GM23338 (cell line): ENCODE measurements around the gene CDCP1.

Experiments used
- EZH2 ChIP-seq: fragments of 200-600 bp; sonication (generic); IDR thresholded peaks from one replicate; pipeline ENCODE4 v1.8.0; 2017; ENCODE audit warnings: antibody characterized with exemption, mild to moderate bottlenecking, low read depth; ENCODE audit not compliant: unreplicated experiment
- POLR2AphosphoS5 ChIP-seq: IDR thresholded peaks from 2 replicates; pipeline ENCODE4 v1.6.1; 2016; ENCODE audit warnings: antibody characterized with exemption, low read depth
- TF ChIP-seq, protein P1 (sequence below), 2 experiments: fragments of 200-600 bp in 1 of 2; sonication (generic) in 1 of 2; conservative IDR thresholded peaks; 2 replicates each; pipeline versions ENCODE4 v1.5.1 to v1.6.1; 2016 to 2017; ENCODE audit warnings: antibody characterized with exemption in 2 of 2, low read depth in 2 of 2, mild to moderate bottlenecking in 2 of 2, moderate library complexity in 1 of 2
- TF ChIP-seq, protein P2 (sequence below): IDR thresholded peaks from one replicate; pipeline ENCODE4 v1.6.1; 2018; ENCODE audit warnings: antibody characterized with exemption; ENCODE audit not compliant: unreplicated experiment

DNA sequence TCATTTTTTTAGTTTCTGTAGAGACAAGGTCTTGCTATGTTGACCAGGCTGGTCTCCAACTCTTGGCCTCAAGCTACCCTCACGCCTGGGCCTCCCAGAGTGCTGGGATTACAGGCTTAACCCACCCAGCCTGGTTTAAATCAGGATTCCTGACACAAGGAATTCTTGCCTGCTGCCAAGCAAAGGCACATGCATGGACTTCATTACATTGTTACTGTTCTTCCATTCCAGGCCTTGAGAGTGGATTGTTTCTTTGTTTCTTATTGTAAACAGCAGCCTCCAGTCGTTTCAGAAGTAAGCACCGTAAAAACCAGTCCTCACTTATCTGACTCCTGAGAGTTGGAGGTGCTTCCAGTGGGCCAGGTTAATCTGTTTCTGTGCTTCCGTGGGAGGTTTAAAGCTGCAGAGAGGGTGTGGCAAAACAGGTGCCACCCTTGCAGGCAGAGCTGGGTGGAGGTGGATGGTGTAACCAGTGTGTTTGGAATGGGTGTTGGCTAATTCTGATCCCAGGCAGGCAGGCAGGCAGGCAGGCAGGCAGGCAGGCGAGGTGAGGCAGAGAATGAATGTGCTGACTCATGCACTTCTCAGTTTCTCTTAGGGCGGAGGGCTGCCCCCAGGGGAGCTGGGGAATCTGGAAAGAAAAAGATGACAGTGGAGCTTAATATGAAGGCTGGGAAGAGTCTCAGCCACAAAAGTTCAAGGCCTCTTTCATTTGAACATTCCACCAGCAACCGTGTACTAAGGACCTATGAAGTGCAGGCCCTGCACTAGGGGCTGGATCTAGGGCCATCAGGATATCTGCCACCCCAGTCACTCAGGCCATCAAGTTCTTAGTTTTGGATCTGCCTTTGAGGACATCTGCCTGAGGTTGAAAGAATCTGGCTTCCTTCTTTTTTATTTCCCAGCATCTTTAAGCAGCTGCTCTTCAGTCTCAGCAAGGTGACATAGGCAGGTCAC is 37.0 kb upstream of the CDCP1 start:
- TF ChIP-seq, protein P1, sequence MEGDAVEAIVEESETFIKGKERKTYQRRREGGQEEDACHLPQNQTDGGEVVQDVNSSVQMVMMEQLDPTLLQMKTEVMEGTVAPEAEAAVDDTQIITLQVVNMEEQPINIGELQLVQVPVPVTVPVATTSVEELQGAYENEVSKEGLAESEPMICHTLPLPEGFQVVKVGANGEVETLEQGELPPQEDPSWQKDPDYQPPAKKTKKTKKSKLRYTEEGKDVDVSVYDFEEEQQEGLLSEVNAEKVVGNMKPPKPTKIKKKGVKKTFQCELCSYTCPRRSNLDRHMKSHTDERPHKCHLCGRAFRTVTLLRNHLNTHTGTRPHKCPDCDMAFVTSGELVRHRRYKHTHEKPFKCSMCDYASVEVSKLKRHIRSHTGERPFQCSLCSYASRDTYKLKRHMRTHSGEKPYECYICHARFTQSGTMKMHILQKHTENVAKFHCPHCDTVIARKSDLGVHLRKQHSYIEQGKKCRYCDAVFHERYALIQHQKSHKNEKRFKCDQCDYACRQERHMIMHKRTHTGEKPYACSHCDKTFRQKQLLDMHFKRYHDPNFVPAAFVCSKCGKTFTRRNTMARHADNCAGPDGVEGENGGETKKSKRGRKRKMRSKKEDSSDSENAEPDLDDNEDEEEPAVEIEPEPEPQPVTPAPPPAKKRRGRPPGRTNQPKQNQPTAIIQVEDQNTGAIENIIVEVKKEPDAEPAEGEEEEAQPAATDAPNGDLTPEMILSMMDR (conservative IDR thresholded peaks at IDR 0.05; ENCODE audit: low read depth in 2 of 2): no peak
- TF ChIP-seq EZH2 (no peak), POLR2AphosphoS5 (no peak)
- TF ChIP-seq, protein P2, sequence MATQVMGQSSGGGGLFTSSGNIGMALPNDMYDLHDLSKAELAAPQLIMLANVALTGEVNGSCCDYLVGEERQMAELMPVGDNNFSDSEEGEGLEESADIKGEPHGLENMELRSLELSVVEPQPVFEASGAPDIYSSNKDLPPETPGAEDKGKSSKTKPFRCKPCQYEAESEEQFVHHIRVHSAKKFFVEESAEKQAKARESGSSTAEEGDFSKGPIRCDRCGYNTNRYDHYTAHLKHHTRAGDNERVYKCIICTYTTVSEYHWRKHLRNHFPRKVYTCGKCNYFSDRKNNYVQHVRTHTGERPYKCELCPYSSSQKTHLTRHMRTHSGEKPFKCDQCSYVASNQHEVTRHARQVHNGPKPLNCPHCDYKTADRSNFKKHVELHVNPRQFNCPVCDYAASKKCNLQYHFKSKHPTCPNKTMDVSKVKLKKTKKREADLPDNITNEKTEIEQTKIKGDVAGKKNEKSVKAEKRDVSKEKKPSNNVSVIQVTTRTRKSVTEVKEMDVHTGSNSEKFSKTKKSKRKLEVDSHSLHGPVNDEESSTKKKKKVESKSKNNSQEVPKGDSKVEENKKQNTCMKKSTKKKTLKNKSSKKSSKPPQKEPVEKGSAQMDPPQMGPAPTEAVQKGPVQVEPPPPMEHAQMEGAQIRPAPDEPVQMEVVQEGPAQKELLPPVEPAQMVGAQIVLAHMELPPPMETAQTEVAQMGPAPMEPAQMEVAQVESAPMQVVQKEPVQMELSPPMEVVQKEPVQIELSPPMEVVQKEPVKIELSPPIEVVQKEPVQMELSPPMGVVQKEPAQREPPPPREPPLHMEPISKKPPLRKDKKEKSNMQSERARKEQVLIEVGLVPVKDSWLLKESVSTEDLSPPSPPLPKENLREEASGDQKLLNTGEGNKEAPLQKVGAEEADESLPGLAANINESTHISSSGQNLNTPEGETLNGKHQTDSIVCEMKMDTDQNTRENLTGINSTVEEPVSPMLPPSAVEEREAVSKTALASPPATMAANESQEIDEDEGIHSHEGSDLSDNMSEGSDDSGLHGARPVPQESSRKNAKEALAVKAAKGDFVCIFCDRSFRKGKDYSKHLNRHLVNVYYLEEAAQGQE: no peak
